Astrocyte of the cerebellum (primary cell): Measurements from ENCODE around the gene PPP1R1B.

ENCODE experiments used
- DNase-seq: peaks from one replicate; pipeline ENCODE4 v3.0.0-alpha.2; 2011; ENCODE audit warnings: low read depth
- H3K4me3 ChIP-seq: 2 replicates; pipeline ENCODE4 v1.5.1; 2011; ENCODE audit warnings: mild to moderate bottlenecking, low read depth, low read length, moderate library complexity
- in situ Hi-C: cut with HindIII; loops from 2 replicates; pipeline ENCODE4 v1.10.0; 2017; ENCODE audit warnings: low sequenced_read_pairs
- TF ChIP-seq, protein P1 (sequence below): IDR thresholded peaks from 2 replicates; pipeline ENCODE4 v1.5.1; 2012; ENCODE audit warnings: low read length, low read depth, moderate library complexity, mild to moderate bottlenecking; ENCODE audit errors: missing control alignments

The PPP1R1B gene

DNA sequence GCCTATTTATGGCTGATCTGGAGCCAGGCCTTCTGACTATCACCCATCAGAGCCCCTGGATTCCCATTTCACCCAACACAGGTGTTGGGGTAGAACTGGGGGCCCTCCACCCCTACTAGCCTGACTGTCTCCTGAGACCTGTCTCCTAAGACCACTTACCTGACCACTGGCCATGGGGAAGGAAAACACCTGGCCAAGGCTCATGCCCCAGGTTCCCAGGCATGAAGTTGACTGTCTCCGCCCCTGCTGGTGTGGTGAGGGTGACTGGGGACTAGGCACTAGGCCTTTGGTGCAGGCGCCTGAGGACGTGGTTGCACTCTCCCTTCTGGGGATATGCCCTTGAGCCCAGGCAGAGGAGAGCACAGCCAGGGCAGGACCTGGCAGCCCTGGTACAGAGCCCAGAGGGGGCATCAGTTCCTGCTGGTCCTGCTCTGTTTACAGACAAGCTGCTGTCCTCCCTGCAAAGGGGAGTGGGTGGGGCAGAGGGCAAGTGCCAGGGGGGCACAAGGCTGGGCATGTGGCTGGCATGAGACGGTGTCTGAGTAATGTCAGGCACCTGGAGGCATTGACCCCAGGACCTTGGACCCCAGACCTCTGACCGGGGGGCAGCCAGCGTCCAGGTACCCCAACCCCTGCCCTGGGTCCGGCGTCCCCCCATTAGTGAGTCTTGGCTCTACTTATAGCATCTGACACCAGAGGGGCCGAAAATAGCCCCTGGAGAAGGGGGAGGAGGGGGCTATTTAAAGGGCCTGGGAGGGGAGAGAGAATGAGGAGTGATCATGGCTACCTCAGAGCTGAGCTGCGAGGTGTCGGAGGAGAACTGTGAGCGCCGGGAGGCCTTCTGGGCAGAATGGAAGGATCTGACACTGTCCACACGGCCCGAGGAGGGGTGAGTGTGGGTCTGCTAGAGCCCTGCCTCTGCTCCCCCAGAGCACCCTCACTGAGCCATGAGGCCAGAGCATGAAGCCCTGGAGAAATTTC is 38.1 kb downstream of the PPP1R1B start, which contains the start of gene TCAP:
Gene TCAP, plus strand, starts transcription at position 769 of the 981 bp plus-strand sequence. Its CDS starts 11 bp downstream, at position 780.
- no peak for DNase-seq
- TF ChIP-seq, protein P1, sequence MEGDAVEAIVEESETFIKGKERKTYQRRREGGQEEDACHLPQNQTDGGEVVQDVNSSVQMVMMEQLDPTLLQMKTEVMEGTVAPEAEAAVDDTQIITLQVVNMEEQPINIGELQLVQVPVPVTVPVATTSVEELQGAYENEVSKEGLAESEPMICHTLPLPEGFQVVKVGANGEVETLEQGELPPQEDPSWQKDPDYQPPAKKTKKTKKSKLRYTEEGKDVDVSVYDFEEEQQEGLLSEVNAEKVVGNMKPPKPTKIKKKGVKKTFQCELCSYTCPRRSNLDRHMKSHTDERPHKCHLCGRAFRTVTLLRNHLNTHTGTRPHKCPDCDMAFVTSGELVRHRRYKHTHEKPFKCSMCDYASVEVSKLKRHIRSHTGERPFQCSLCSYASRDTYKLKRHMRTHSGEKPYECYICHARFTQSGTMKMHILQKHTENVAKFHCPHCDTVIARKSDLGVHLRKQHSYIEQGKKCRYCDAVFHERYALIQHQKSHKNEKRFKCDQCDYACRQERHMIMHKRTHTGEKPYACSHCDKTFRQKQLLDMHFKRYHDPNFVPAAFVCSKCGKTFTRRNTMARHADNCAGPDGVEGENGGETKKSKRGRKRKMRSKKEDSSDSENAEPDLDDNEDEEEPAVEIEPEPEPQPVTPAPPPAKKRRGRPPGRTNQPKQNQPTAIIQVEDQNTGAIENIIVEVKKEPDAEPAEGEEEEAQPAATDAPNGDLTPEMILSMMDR: no peak
- in situ Hi-C loops: no loop called here
- H3K4me3 ChIP-seq: no peak within 1 kb of the TSS

DNA sequence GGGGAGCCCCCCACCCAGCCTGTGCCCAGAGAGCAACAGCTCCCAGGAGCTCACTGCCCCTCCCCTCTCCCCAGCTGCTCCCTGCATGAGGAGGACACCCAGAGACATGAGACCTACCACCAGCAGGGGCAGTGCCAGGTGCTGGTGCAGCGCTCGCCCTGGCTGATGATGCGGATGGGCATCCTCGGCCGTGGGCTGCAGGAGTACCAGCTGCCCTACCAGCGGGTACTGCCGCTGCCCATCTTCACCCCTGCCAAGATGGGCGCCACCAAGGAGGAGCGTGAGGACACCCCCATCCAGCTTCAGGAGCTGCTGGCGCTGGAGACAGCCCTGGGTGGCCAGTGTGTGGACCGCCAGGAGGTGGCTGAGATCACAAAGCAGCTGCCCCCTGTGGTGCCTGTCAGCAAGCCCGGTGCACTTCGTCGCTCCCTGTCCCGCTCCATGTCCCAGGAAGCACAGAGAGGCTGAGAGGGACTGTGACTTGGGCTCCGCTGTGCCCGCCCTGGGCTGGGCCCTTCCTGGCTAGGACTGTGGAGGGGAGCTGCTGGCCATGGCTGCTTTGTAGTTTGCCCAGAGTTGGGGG is 39.0 kb downstream of the PPP1R1B start:
- DNase-seq: no peak
- H3K4me3 ChIP-seq: no peak overlapping the region
- in situ Hi-C loops: no loop called here
- TF ChIP-seq, protein P1: no peak

GRCh38 chr17:39666231-39666600 is 39.5 kb downstream of the PPP1R1B start:
- in situ Hi-C loops: no loop called here
- no peak overlapping the region for H3K4me3 ChIP-seq
- TF ChIP-seq, protein P1: no peak
- no peak for DNase-seq

- in situ Hi-C loops: no loop called here
Observed at GRCh38 chr17:39666601-39667261, 40.0 kb downstream of the PPP1R1B start.

GRCh38 chr17:39667262-39667944 is 40.7 kb downstream of the PPP1R1B start:
- in situ Hi-C loops: no loop called here
- TF ChIP-seq, protein P1: no peak
- no peak for DNase-seq
- no peak overlapping the region for H3K4me3 ChIP-seq

More at GRCh38 chr17:39666601-39667261, 40.0 kb downstream of the PPP1R1B start:
- TF ChIP-seq, protein P1: no peak
- no peak overlapping the region for H3K4me3 ChIP-seq
- no peak for DNase-seq
